HG02588 (cell line): ENCODE results near the gene BMP6.
A peak's percentile ranks its signal among the peaks of the same experiment; 100 is the strongest.

Experiments used
- ATAC-seq: cut with Tn5 transposase; IDR thresholded peaks from one replicate; pipeline ENCODE4 v1.9.1; 2021; ENCODE audit warnings: mild to moderate bottlenecking, moderate library complexity; ENCODE audit not compliant: unreplicated experiment

BMP6 gene

DNA sequence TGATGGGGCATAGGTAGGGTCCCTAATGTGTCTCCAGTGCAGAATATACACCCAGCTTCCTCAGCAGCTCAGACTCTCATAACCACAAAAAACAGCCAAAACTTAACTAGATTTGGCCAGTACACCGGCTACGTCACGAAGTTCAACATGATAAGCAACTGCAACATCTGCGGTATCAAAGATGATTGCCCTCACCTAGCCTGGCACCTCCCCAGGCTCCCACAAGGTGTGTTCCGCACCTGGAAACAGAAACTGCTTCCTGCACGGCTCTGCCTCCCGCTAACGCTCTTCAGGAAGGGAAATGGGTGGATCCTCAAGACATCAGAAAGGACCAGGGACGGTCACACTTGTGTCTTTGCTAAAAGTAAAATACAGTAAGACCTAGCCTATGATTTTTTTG, 175.2 kb downstream of the BMP6 start:
- ATAC-seq = no peak

DNA sequence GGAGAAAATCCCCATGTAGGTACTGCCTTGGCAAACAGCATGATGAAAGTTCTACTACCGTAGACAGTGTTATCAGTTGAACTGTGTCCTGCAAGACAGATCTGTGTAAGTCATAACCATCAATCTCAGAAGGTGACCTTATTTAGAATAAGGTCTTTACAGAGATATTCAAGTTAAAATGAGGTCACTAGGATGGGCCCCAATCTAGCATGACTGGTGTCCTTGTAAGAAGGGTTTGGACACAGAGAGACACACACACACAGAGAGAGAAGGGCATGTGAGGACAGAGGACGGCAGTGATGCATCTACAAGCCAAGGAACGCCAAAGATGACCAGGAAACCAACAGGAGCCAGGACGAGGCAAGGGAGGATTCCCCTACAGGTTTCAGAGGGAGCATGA, 175.9 kb downstream of the BMP6 start:
- ATAC-seq = no peak

DNA sequence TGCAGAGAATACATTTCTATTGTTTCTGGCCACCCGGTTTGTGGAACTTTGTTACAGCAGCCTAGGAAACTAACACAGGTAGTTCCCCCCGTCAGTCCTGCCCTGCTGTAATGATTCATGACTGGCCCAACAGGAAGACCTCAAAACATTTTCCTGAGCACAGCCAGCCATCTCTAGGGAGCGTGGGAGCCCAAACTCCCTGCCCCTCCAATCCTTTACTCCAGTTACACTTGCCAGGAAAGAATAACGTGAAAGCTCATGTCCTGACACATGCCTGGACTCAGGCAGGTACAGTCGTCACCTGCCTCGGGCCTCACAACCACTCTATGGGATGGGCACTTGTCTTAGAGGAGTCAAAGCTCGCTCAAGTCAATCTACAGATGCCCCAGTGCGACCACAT, 176.3 kb downstream of the BMP6 start:
- ATAC-seq = no peak

DNA sequence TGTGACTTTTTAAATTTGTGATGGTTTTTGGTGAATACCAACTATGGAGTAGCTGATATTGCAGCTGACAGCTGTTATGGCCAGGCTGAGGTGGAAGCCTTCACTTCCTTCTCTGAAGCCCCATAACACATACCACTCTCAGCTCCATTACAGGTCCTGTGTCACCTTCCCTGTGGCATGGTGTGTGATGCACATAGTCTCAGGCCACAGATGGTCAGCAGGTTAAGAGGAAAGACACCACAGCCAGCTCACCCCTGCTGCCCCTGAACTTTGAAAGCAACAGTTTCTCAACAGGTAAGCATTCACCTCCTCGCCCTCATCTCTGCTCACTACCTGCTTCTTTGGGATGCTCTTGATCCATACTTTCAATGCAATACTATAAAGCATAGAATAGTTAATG, 177.0 kb downstream of the BMP6 start:
- ATAC-seq = no peak

DNA sequence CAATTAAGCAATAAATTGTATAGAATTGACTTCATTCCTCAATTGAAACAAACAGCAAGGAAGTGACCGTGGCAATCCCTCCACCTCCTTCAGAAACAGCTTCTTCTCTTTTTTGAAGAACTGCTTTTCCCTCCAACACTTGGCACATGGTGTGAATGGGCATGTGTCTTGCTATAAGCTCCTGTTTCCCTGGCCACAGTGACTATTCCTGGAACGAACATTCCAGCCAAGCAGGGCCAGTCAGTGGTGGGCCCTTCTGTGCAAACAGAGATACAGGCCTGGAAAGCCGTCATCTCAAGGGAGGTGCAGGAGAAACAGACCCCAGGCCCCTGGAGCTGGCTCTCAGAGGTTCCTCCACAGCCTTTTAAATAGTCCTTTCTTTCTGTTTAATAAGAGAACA, 177.8 kb downstream of the BMP6 start:
- ATAC-seq = no peak

DNA sequence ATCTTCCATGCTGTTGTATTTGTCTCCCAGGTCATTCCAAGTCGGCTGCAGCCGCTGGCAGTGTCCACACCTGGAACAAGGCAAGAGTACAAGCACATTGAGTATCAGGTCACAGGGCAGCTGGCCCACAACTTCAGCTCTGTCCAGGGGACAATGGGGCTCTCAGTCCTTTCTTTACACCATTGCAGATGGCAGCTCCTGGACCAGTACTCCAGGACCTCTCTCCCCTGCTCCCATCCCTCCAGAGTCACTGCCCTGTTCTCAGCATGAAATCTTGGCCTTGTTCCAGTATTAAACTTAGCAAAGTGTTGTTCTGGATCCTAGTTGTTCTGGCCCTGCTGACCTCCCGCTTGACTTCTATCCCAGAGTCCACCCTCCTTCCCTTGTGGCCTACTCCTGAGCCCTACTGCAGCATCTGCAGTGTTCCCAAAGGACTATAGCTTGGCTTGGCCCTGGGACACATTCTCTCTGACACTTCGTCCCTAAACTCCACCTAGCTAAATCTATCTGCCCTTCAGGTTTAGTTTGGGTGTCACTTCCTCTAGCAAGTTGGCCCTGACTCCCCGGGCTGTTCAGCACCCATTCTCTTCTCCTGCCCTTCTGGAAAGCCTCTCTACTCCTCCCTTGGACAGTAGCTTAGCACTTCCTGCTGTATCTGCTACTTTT, 178.9 kb downstream of the BMP6 start:
- ATAC-seq = no peak

DNA sequence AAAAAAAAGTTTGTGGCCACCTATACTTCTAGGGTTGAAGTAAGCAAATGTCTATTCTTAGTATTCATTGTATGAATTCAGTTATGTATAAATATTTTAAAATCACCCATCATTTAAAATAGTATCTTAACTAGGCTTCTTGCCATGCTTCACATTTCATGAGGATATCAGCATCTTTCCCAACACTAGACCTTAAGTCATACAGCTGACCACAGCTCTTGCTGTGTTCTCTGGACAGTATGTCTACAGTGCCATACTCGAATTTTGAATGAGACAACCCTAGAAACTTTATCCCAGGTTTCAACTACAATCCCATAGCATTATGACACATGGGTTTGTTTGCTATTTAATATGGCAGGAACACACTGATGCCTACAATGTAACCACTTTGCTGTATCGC, 179.5 kb downstream of the BMP6 start:
- no peak for ATAC-seq

DNA sequence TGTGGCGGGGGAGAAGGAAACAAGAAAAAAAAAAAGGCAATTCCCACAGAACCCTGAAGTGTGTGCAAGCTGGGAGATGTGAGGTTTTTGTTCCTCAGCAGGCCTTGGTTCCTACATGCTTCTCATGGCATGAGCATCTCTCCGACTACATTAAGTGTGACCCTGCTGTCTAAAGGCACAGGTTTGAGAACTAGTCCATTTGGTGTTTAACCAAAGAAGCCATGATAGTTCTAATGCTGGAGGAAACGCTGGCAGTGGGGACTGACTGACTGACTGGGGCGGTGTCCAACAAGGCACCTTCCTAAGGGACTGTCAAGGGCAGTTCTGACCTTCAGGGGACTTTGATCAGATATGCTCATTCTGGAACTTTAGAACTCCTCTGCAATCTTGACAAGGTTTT, 180.8 kb downstream of the BMP6 start:
- ATAC-seq = no peak

DNA sequence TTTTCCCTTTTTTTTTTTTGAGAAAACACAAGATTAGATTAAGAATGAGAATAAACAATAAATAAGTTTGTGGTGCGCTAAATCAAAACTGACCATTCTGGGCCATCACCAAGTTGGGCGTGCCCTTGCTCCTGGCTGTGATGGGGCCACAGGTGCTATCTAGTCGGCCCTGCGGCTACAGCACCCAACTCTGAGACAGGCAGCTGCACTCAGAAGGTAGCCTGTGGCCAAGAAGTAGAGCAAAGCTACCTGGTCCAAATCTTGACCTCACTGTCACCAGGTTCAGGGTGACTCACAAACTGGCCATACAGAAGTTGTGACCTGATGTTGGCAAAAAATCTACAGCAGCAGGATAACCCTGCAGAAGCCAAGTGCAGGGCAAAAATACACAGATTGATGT, 181.3 kb downstream of the BMP6 start:
- no peak for ATAC-seq

DNA sequence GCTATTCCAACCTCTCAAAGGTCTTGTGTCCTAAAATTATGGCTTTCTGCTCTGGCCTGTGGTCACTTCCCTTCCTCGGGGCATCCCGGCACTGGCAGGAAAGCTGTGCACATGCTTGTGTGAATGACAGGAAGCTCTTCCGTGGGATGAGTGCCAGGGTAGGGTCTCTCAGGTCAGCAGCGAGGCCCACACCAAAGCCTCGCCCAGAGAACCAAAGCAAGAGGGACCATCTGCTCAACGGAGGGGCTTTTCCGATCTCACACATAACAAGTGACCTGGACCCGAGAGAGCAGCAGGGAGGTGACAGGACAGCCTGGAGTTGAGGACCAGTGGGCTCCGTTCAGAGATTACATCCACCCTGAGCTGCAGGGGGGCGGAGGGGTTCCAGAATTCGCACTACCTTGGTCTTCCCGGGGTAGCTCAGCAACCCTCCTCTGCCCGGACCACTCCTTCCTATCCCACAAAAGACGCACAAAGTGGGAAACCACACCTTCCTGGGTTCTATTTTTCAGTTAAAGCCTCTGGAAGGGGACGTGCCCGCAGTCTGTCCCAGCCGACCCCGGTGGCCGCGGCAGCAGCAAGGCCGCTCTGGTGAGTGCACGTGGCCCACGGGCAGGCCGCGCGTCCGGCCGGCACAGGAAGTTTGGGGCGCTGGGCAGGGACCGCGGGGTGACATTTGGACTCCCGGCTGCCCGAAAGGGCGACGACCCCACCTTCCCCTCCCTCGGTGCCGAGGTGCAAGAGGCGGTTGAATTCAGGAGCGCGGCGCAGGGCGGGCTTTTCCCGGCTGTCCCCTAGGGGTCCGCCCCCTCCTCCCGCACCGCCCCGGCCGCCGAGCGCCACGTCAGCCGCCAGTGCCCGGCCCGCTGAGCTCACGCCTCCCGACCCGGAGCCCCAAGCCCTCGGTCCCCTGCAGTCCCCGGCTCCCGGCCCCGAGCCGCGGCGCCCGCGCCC, 183.7 kb downstream of the BMP6 start:
- peak; percentile 29 for ATAC-seq

DNA sequence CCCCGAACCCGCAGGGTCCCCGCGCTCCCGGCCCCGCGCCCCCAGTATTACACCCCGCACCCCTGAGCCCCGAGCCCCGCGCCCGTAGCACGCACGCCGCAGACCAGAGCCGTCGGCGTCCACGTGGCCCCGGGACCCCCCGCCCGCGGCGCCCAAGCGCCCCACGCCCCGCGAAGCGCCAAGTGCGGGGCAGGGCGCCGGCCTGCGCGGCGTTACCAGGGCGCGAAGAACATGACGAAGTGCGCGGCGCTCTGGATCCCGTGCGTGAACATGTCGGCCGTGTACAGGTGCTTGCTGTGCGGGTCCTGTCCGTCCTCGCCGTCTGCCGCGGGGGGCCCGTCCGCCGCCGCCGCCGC, 184.4 kb downstream of the BMP6 start:
- ATAC-seq = no peak

DNA sequence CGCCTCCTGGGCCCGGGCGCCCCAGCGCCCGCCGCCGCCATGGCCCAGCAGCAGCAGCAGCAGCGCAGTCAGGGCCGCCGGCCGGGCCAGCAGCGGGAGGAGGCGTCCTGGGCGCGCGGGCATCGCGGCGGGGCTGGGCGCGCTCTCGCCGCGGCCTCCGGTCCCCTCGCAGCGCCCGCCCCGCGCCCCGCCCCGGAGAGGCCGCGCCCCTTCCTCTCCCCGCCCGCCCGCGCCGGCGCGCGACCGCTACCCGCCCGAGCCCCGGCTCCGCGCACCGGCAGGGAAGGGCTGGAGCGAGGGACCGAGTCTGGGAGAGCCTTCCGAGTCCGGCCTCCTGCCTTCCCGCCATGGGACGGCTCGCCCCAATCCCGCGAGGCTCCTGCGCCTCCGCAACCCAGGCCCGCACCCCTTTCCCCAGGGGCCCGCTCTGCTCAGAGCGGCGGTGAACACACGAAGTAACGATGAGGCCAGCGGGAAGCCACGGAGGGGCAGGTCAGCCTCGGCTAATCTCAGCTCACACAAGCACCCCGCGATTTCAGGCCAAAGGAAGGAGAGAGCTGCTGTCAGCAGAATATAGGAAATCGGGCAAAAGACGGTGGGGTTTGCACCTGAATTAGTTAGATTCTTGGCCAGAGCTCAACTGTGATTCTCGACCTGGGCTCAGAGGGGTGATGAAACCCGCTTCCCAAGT, 184.9 kb downstream of the BMP6 start, which contains the start of gene TXNDC5:
TXNDC5 (minus strand) TSS at position 135 of the 691 bp plus-strand sequence; CDS start at position 123, 12 bp downstream.
- peak; percentile 69 for ATAC-seq

DNA sequence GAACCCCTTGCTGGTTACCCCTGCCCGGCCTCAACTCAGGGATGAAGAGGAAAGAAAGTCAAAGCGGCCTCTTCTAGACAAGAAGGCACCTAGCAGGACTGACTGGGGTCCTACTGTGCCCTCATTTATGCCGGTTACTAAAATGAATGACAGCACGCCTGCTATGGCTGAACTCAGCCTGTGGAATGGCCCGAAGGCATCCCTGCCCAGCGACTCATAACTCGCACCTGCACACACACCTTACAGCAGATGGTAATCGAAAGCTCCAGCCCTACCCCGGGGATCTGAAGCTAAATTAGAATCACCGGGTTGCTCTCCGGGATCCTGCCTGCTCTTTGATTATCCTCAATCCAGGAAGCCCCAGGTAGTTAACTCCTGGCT, 185.4 kb downstream of the BMP6 start:
- no peak for ATAC-seq

DNA sequence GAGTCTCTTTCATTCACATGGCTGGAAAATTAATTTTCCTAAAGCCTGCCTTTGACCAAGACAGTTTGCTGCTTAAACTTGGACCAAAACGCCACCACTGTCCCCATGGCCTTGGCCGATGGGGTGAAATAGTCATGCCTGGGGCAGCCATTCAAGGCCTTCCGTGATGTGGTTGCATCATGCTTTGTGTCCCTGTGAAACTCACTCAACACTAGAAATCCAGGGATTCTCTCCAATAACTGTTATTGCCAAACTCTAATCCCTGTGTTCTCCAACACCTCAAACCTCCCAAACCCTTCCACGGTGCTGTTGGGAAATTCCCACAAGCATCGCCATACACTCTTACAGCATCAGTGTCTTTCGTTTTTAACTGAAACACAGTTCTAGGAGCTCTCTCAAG, 186.1 kb downstream of the BMP6 start:
- ATAC-seq = no peak

DNA sequence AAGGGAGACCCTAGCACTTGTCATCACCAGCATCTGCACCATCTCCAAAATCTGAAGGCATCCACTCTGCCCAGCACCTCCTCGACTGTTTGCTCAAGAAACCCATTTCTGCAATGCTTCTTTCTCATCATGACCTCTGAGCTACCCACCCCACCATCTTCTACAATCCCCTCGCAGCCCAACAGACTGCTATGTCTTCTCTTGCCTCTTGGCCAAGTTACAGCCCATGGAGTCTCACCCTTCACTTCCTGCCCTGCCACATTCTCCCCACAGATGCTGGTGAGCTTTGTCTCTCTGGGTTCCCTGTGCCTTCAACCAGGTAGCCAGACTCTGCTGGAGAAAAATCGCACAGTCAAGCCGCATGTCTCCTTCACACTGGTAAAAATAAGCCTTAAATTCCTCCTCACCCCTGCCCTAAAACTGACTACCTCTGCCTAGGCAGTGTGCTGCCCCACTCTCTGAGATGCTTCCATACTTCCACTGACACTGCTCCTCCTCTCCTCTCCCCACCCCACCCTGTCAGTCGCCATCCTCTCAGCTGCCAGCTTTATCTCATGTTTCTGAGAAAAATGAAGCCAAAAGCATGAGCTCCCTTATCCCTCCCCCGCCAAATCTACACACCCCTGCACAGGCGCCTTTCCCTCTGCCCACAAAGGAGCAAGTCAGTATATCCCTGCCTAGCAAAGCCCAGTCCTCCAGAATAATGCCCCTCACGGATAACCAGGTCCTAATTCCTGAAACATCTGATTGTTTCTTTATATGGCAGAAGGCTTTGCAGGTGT, 187.0 kb downstream of the BMP6 start:
- no peak for ATAC-seq

DNA sequence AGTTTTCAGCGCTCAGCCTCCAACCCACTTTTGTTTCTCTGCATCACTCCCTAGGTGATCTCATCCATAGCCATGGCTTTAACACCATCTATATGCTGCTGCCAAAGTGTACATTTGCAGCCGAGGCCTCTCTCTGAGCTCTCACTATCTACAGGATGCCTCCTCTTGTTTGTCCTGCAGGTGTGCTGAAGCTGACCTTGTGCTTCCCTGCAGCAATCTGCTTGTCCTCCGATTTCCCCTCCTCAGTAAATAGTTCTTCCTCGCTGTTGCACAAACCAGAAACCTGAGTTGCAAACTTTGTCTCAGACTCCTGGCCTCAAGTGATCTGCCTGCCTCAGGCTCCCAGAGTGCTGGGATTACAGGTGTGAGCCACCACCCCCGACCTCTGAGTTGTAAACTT, 188.4 kb downstream of the BMP6 start:
- ATAC-seq = no peak

DNA sequence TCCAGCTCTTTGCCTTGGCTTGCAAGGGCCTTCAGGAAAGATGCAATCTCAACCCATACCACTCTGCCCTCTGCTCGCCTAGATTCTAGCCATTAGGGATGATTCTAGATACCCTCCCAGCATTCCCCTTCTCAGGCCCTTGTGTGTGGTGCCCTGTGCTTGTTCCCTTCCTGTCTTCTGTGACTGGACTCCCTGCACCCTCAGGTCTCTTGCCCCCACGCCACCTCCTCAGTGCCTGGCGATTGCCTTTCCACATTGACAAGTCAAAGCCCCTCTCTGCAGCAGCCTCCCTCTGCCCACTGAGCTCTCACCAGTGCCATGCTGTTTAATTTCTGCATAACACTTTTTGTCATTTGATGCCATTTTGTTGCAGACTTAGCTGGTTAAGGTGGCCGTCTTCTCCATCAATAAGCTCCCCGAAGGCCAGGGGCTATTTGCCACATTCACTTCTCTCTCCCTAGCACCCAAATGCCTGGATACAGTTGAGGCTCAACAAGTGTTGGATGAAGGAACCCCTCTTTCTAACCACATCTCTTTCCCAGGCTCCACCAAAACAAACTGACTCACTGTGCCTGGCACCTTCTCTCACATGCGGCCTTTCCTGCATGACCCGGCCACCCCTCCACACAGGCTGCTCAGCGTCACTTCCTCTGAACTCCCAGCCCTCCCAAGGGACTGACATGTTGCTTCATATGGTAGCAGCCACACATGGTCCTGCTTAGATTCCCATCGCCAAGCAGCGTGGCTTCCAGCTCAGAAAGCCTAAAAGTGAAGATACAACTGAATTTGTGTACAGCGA, 189.3 kb downstream of the BMP6 start:
- no peak for ATAC-seq

DNA sequence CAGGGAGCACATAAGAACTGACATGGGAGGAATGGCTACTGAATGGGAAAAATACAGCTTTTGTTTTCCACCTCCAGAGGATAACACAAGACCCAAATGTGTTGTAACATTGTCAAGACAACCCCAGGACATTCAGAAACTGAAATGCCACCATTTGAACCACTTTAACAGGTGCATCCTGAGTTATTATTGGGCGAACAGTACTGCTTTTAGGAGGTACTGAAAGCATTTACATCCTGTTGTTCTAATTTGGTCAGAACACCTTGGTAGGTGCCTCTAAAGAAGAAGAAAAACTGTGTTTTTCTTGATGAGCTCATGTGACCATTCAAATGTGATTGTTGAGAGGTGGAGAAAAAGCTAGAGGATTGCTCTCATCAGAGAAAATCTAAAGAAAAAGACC, 191.1 kb downstream of the BMP6 start:
- ATAC-seq = peak; percentile 83

DNA sequence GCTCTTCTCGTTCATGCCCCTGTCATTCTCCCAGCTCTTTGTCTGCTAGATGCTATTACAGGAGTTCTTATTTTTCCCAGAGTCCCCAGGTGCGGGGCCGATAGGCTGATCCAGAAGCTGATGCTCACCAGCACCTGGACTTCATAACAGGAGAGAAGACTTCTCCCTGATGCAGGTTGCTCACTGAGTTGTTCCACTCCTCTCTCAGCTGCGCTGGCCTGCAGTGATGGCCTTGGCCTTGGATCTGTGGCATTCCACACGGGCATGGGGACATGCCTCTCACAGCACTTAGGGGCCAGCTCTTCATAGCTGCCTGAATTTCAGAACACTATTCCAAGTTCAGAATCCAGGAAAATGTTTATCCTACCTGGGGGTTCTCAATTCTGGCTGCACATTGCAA, 191.8 kb downstream of the BMP6 start:
- no peak for ATAC-seq

DNA sequence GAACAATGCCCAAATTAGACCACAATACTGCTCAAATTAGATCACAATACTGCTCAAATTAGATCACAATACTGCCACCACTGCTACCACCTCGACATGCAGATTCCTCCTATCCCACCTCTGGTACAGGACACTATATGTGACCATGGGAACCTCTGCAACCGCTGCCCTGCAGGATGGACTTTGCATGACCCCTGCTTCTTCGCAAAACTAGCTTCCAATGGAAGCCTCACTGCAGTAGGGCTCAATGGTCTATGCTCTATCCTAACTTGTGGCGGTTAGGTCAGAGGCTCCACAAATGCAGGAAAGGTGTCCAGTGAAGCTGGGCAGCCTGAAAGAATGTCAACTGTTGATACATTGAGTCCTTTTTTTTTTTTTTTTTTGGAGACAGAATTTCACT, 192.5 kb downstream of the BMP6 start:
- ATAC-seq = no peak
